Cardiac septum (tissue), 1 donor: ENCODE data around the gene TBCD. TPM values are rescaled to one million over a fixed set of nuclear protein-coding genes. Genes with fewer than 3 reads are reported as not detected.

ENCODE experiments used
- DNase-seq: peaks from one replicate; pipeline ENCODE4 v3.0.0-alpha.2; 2020; ENCODE audit warnings: low spot score
- intact Hi-C: fragments of 100-400 bp; cut with DNase I; formaldehyde crosslinking; loops from one replicate; pipeline ENCODE4 v1.14.0; 2022
- total RNA-seq: library from RNA; stranded (reverse); fragmentation: NEBNext Ultra II Directional; extraction: Animal tissue kit (Norgen Biotek cat#: 25700); gene quantifications from one replicate; pipeline ENCODE4 v1.2.1, GENCODE V29; 2021
- donor health status: DM: no; HTN: no; CAD: no.

The TBCD gene
- total RNA-seq, 1 donor from 2014 or later = 67.3 TPM

DNA sequence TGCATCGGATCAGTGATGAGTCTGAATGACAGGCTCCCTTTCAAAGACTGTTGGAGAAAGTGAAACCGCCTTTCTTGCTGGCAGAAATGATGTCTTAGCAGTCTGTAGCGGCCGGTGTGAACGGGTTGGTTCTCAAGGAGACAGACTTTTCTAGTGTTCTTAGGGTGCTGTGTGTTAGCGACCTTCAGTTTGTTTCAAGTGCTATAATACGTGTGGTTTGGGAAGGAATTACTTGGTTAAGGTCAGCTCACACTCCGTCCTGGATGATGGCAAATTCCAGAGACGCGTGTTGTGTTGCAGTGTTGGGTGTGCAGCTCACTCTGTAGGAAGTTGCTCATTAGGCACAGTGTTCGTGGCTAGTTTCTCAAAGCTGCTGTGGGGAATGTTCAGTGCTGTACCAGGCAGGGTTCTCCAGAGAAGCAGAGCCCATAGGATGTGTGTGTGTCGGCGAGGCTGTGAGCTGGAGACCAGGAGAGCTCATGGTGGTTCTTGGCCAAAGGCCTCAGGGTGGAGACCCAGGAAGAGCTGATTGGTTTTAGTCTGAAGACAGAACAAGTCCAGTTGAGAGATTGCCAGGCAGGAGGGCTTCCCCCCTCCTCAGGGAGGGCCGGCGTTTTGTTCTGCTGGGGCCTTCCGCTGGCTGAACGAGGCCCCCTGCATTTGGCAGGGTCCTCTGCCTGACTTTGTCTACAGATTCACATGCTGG is 50.4 kb downstream of the TBCD start:
- DNase-seq = no peak
- intact Hi-C loops = no loop called here

DNA sequence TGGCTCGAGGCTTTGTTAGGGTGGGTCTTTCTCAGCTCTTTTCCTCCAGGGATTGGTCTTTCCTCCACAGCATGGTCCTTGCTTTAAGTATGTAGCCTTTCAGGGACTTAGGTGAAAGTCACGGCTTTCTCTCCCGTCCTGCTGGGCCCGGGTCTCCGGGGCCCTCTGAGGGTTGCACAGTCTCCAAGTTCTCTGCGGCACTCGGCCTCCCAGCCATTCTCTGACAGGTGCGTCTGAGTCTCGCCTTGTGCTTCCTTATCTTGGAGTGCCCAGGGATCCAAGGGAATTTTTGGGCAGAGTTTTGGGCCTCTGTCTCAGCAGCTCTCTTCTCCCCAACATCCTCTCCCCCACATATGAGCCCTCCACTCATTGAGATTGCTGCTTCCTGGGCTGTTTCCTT is 51.3 kb downstream of the TBCD start:
- DNase-seq = no peak
- intact Hi-C loops = no loop called here

GRCh38 chr17:82803606-82804005 is 51.7 kb downstream of the TBCD start:
- no peak for DNase-seq
- intact Hi-C loops = no loop called here

- intact Hi-C loops = no loop called here
- peak; percentile 84 for DNase-seq
Observed at GRCh38 chr17:82804442-82805191, 52.8 kb downstream of the TBCD start.

DNA sequence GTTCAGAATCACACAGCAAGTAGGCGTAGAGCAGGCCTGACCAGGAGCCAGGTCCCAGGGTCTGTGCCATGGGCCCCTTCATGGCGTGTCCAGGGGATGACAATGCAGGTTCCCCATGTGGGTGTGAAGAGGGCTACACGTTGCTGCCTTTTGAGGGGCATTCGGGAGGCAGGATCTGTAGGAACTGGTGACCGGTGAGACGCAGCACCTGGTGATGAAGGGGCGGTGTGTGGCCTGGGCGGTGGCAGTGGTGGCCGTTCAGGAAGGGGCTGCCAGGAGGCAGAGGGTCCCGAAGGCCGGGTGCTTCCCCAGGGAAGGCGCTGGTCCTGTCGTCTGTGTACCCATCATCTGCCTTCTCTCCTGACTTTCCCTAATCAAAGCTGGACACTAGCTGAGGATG is 53.4 kb downstream of the TBCD start:
- intact Hi-C loops = no loop called here
- no peak for DNase-seq

GRCh38 chr17:82805823-82806222 is 54.0 kb downstream of the TBCD start:
- no peak for DNase-seq
- intact Hi-C loops = no loop called here

DNA sequence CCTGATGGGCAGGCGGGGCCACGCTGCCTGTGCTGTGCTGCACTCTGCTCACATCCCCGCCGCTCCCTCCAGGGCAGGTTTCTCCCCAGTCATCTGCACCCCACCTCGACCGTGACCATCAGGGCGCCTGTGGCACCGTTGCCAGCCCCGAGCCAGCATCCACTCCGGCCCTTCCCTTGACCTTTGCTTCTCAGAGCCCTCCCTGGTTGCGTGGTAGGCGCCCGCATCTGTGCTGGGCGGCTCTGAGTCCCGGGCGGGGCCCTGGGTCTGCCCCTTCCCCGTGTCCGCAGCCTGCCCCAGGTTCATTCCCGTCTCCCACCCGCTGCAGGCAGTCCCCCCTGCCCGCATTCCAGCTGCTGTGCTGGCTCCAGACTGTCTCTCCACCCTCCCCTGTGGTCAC is 54.8 kb downstream of the TBCD start:
- no peak for DNase-seq
- intact Hi-C loops = no loop called here

DNA sequence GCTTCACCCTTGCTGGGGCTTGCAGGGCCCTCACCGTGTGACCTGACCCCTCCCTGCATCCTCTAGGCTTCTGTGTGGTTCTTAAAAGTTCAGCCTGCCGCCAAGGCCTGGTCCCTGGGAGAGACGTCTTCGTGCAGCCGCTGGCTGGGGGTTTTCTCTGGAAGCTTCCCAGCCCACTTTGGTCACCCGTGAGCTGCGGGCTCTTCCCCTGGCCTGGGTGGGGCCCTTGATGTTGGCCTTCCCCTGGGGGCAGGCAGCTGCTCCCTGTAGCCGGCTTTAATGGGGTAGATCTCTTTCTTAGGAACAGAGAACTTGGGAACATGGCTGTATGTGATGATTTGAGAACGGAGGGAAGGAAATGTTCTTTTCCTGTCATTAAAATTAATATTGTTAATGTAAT is 55.2 kb downstream of the TBCD start:
- intact Hi-C loops = no loop called here
- no peak for DNase-seq

GRCh38 chr17:82807562-82807961 is 55.7 kb downstream of the TBCD start:
- no peak for DNase-seq
- intact Hi-C loops = no loop called here

DNA sequence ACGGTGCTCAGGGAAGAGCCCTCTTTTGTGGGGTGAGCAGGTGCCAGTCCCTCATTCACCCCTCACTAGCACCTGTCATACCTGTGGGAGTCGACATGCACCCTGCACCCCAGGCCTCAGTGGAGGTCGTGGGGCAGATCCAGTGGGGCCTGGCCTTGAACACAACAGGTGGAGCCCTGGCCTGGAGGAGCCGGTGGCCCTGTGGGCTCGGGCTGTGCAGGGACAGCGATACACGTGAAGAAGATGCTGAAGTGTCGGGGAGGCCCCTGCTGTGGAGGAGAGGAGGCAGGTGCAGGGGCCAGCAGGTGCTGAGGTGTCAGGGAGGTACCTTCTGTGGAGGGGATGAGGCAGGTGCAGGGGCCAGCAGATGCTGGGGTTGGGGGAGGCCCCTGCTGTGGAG is 56.1 kb downstream of the TBCD start:
- intact Hi-C loops = no loop called here
- no peak for DNase-seq

DNA sequence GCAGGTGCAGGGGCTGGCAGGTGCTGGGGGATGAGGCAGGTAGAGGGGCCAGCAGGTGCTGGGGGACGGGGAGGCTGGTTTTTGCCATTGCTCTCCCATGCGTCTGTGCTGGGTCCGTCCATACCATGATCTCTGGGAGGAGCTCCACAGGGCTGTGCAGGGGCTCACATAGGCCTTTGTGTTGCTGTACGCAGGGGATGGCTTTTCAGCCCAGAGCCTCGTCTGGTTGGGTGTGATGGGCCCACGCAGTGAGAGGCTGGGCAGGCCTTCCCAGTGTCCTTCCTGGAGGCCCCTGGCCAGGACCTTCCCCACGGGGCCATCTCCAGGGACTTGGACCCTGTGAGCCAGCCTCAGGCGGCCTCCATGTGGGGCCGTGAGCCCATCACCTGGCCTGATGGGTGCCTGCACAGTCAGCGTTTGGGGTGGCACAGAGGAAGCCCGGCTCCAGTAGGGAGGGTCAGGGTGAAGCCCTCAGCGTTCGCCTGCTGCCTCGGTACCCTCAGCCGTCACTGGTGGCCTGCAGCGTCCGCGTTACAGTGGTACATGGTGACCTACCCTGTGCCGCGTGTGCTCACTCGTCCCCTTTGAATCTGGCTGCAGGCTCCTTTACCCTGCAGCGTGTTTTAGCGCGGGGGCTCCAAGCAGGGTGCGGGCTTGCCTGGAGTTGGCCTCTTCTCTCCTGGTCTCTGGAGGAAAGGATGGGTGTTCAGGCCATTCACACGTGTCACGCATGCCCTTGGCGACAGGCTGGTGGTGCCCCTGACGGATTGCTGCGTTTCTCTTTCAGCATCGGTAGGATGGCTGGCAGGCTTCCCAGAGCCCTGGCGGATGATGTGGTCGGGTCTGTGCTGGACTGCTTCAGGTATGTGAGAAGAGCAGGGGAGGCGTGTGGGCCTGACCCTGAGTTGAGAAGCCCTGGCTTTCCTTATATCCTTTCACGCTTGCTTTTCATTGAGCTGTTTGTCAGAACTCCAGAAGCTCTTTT is 57.3 kb downstream of the TBCD start:
- intact Hi-C loops = no loop called here
- DNase-seq = no peak

DNA sequence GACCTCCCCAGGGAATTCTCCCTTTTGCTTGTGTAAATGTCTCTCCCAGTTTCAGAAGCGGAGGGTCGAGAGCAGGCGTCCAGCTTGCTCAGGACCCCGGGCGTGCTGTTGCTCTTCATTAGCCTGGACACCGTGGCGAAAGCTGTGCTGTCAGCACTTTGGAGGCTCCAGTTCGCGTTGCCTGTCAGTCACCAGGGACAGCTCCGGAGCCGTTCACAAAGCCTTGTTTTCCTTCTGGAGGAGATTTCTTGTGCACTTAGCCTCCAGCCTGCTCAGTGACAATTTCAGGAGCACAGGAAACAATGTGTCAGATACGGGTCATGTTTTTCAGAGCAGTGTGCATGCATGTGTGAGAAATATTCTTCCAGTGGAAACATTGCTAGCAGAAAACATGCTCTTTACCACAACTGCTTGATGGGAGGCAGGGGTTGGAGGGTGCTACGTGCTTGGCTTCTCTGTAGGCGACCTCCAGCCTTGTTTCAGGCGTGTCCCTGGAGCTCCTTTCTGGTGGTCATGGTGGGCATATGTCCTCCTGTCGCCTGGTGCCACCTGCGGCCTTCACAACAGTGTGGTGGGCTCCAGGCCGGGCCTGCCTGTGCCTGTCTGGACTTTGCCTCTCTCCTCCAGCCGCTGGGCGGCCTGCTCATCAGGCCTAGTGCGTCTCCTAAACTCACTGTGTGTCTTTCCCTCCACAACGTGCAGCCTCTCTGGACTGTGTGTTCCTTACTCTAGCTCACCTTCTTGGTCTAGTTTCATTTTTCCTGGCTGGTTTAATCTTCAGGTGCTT is 59.0 kb downstream of the TBCD start:
- no peak for DNase-seq
- intact Hi-C loops = no loop called here

- intact Hi-C loops = no loop called here
- no peak for DNase-seq
Observed at GRCh38 chr17:82812058-82812457, 60.2 kb downstream of the TBCD start.

- intact Hi-C loops = no loop called here
- no peak for DNase-seq
Observed at GRCh38 chr17:82812601-82813000, 60.7 kb downstream of the TBCD start.

DNA sequence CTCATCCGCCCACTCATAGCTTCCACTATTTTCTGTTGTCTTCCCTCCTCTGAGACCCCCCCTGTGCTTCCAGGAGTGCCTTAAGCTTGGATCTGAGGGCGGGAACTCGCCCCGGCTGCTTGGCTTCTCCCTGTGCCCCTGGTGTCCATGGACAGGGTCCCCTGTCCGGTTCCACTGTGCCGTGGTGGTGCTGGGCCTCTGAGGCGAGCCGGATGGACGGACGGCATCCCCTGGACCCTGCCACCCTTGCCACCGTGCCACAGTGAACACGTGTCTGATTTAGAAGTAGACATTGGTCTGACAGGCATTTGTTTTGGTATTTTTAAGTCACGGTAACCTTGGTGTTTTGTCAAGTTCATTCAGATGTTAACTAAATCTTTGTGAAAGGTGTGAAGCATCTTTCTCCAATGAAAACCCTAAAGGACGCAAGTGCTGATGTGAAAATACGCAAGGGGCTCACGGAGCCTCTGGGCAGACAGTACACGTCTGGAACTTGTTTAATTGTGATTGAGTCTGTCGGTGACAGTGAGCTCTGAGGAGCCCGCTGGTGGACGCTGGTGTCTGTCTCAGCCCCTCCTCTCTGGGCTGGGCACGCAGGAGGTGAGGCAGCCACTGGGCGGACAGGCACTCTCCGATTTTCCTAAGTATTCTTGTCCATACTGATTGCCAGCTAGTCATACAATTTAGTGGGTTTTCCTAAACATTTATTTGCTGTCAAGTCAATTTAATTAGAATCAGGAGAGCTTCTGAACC is 61.6 kb downstream of the TBCD start:
- intact Hi-C loops = no loop called here
- no peak for DNase-seq

GRCh38 chr17:82814834-82815233 is 63.0 kb downstream of the TBCD start:
- intact Hi-C loops = no loop called here
- no peak for DNase-seq

- intact Hi-C loops = no loop called here
- no peak for DNase-seq
Observed at GRCh38 chr17:82815354-82815753, 63.5 kb downstream of the TBCD start.

- no peak for DNase-seq
- intact Hi-C loops = no loop called here
Observed at GRCh38 chr17:82815790-82816305, 64.0 kb downstream of the TBCD start.

- intact Hi-C loops = no loop called here
- no peak for DNase-seq
Observed at GRCh38 chr17:82816358-82816757, 64.5 kb downstream of the TBCD start.
